Nucleus accumbens (tissue), 56 donors: ENCODE data around the gene OSBPL10.

Experiments used
- DNase-seq, 56 donors: peaks; one replicate each; lab custom pipeline; 2025; lab: John Stamatoyannopoulos, UW

Gene OSBPL10

DNA sequence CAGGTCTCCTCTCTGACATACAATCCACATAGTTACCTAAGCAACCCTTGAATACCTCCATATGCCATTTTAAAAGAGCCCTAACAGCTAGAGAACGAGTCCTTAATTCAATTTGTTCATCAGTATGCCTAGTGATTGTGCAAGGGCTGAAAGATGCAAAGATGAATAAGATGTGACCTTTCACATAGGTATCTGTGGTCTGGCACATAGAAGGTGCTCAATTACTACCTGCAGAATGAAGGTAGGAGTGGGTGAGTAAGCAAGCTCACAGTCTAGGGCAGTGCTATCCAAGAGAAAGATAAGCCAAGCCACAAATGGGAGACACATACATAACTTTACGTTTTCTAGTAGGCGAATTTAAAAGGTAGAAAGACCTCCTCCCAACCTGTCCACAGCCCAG, 157.9 kb downstream of the OSBPL10 start:
- no peak for DNase-seq

- no peak for DNase-seq
Measured at GRCh38 chr3:31821118-31821517, 159.9 kb downstream of the OSBPL10 start.

- DNase-seq: no peak
Measured at GRCh38 chr3:31819441-31819840, 161.6 kb downstream of the OSBPL10 start.

GRCh38 chr3:31817411-31817966, 163.6 kb downstream of the OSBPL10 start:
- no peak for DNase-seq

GRCh38 chr3:31815631-31816440, 165.2 kb downstream of the OSBPL10 start:
- no peak for DNase-seq

- no peak for DNase-seq
Measured at GRCh38 chr3:31815006-31815405, 166.1 kb downstream of the OSBPL10 start.

- DNase-seq: no peak
Measured at GRCh38 chr3:31813686-31814085, 167.4 kb downstream of the OSBPL10 start.

DNA sequence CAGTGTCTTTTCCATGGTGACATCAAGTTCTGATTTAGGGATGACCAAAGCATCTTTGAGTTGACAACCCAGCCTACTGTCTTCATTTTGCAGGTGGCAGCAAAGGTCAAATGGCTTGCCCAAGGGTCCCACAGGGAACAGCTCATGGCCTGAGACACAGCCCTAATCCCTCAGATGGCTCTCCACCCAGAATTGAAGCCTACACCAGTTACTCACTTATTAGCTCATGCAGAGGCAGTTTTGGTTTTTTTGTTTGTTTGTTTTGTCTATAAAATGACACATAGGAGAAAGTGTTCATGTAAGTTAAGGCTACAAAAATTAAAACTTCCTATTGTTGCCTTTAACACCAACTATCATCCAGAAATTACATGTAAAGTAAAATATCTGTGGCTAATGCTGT, 167.9 kb downstream of the OSBPL10 start:
- no peak for DNase-seq

- DNase-seq: no peak
Measured at GRCh38 chr3:31810991-31811433, 170.1 kb downstream of the OSBPL10 start.

GRCh38 chr3:31808143-31808720, 172.8 kb downstream of the OSBPL10 start:
- DNase-seq: no peak

GRCh38 chr3:31804251-31805051, 176.6 kb downstream of the OSBPL10 start:
- no peak for DNase-seq

DNA sequence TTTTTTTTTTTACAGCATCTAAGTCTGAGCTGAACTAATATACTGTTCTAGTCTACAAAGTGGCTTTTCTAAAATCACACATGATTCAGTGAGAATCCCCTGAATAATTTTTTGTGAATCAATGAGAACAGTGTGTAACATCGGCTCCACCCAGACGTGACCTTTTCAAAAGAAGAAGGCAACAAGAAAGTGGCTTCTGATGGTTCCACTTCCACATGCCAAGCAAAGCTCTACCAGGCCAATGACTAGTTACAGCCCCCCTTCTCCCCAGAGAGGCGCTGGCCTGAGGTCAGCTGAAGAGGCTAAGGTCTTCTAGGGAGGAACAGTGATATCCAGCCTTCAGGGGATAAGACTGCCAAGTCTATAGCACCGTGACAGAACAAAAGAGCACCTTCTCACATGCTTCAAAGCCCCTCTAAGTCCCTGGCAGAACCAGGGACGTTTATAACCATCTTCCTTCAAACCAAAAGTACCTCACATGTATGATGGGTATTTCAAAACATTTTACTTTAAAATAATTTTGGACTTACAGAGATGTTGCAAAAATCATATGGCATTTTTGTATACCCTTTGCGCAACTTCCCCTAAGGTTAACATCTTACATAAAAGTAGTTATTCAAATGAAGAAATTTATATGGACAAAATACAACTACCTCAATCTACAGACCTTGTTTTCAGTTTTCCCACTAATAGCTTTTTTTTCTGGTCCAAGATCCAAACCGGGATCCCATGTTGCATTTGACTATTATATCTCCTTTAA, 177.9 kb downstream of the OSBPL10 start:
- no peak for DNase-seq

- DNase-seq: no peak
Measured at GRCh38 chr3:31800436-31800835, 180.6 kb downstream of the OSBPL10 start.

- DNase-seq: no peak
Measured at GRCh38 chr3:31798840-31799239, 182.2 kb downstream of the OSBPL10 start.

- DNase-seq: no peak
Measured at GRCh38 chr3:31793821-31794220, 187.2 kb downstream of the OSBPL10 start.

DNA sequence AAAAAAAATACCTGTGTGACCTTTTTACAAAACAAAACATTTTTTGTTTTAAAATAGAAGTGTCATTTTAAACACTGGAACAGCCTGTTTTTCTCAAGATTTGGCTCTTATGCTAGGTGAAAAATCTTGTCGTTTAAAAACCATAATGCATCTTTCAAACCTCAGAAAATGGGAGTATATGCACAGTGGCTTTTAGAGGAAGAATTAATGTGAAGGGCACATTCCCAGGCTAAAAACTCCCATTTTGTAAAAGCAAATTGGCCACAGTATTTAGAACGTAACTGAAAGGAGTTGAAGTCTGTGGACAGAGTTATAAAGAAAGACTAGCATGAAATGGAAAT, 190.0 kb downstream of the OSBPL10 start:
- DNase-seq: no peak

DNA sequence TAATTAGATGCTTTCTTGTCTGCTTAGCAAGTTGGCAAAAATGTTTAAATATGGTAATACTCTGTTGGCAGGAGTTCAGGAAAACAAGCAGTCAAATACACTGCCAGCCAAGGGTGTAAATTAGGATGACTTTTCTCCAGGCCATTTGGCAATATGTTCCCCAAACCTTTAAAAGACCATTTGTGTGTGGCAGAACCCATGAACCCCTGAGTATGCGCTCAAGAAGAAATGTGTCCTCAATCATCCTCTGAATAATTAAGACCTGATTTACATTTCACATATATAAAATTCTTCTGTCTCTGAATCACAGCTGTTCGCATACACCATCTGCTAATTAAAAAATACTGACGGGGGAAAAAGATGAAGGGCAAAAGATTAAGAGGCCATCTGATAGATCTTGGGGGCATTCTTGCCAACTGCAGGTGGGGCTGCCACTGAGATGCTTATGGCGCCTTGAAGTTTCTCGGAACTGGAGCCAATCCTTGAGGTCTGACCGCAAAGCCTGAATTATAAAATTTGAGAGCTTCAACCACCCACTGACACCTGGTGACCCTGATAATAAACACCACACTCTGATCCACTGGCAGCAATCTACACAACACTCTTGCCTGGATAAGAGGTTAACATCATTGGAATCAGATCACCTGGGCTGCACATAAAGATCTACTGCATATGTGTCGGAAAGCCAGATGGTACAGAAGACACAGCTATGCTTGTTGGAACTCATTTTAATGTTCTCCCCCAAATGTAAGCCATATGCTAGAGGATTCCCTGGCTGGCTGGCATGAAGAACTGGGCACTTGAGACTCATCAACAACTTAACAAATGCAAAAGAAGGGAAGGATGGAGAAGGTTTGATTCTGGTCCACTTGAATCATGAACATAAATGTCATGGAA, 190.6 kb downstream of the OSBPL10 start:
- DNase-seq: no peak

DNA sequence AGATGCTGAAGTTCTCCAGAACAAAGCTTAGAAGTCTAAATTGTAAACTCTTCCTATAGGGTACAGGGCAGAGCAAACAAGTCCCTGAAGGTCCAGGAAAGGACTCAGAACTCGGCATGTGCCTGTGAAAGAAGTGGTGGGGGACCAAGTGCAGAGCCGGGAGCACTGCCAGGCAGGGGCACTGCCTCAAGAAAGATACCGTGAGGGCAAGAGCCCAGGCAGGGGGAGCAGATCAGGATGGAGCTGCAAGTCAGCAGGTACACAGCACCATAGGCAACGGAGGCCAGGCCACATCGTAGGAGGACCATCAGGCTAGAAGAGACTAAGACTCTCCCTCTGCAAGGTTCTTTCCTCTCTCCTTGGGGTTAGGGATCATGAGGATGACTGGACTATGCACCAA, 191.6 kb downstream of the OSBPL10 start:
- no peak for DNase-seq

DNA sequence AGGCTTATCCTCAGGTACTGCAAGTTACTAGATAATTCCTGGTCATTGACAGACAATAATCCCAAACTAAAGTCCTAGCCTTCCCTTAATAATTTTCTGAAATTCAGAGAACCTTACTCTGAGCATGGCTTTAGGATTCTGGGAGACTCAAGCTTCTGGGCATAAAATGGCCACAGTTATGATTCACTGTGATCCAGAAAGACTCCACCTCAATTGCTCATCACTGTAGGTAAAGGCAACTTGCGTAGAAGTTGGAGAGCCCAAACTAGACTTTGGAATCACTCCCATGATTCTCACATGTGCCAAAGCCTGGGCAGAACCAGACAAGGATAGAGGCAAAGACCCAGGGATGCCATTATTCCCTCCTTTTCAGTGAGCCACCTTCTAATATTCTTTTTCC, 195.3 kb downstream of the OSBPL10 start:
- DNase-seq: no peak
